Astrocyte (in vitro differentiated cells and primary cell): ENCODE results near the gene RBM38.

ENCODE experiments used
- CTCF ChIP-seq: IDR thresholded peaks from 2 replicates; pipeline ENCODE4 v1.5.1; 2011; ENCODE audit warnings: low read depth, mild to moderate bottlenecking, inconsistent platforms, low read length, moderate library complexity; ENCODE audit not compliant: insufficient read depth
- EZH2 ChIP-seq: IDR thresholded peaks from 2 replicates; pipeline ENCODE4 v1.6.1; 2012; ENCODE audit warnings: mild to moderate bottlenecking, low read length, inconsistent platforms; ENCODE audit not compliant: insufficient read depth

- TF ChIP-seq CTCF (no peak), EZH2 (no peak)
These were observed 6.0 kb upstream of the RBM38 start for GRCh38 chr20:57384953-57385761.
